RWPE1 (cell line): Measurements from ENCODE around the gene ABL1.

Experiments
- CTCF ChIA-PET: fragments of 350-600 bp; sonication (Branson Sonifier 250); formaldehyde crosslinking; extraction: SDS; loops from one replicate; lab custom pipeline; 2021; lab: Yijun Ruan, JAX
- POLR2A ChIA-PET: fragments of 400-600 bp; formaldehyde crosslinking; extraction: SDS; loops from one replicate; lab custom pipeline; 2020; ENCODE audit warnings: antibody characterized with exemption; ENCODE audit not compliant: low non-redundant PET; lab: Yijun Ruan, JAX
- DNase-seq: peaks from one replicate; pipeline ENCODE4 v3.0.0; 2012; ENCODE audit warnings: low spot score
- H3K27ac ChIP-seq: fragments of 450-650 bp; 2 replicates; pipeline ENCODE4 v1.5.1; 2017
- TF ChIP-seq, protein P1 (sequence below): fragments of 450-650 bp; conservative IDR thresholded peaks from 2 replicates; pipeline ENCODE4 v1.5.1; 2017; ENCODE audit warnings: low read depth, mild to moderate bottlenecking

Gene ABL1

DNA sequence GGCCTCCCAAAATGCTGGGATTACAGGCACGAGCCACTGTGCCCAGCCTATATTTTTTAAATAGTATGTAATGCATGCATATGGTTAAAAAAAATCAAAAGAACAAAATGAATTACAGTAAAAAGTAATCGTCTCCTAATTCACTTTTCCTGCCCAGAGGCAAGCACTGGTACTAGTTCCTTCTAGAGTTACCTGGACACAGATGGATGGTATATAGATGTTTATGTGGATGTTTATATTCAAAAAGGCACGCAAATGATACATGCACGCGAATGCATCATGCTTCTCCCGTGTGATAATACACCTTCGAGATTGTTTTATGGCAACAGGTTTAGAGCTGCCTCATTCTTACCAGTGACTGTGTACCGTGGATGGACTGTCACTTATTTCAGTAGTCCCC, 21.4 kb downstream of the ABL1 start:
- CTCF ChIA-PET: interaction anchor here (0.6 to 1.2 kb wide), 2 partner anchors 155 to 689 kb away, joined by 4 to 5 read pairs; no protein-coding TSS in a partner anchor
- TF ChIP-seq, protein P1, sequence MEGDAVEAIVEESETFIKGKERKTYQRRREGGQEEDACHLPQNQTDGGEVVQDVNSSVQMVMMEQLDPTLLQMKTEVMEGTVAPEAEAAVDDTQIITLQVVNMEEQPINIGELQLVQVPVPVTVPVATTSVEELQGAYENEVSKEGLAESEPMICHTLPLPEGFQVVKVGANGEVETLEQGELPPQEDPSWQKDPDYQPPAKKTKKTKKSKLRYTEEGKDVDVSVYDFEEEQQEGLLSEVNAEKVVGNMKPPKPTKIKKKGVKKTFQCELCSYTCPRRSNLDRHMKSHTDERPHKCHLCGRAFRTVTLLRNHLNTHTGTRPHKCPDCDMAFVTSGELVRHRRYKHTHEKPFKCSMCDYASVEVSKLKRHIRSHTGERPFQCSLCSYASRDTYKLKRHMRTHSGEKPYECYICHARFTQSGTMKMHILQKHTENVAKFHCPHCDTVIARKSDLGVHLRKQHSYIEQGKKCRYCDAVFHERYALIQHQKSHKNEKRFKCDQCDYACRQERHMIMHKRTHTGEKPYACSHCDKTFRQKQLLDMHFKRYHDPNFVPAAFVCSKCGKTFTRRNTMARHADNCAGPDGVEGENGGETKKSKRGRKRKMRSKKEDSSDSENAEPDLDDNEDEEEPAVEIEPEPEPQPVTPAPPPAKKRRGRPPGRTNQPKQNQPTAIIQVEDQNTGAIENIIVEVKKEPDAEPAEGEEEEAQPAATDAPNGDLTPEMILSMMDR: no peak
- no peak for DNase-seq
- POLR2A ChIA-PET: no interaction called here
- peak overlapping the region; percentile 19; the same call in 1 of the 2 replicates for H3K27ac ChIP-seq

DNA sequence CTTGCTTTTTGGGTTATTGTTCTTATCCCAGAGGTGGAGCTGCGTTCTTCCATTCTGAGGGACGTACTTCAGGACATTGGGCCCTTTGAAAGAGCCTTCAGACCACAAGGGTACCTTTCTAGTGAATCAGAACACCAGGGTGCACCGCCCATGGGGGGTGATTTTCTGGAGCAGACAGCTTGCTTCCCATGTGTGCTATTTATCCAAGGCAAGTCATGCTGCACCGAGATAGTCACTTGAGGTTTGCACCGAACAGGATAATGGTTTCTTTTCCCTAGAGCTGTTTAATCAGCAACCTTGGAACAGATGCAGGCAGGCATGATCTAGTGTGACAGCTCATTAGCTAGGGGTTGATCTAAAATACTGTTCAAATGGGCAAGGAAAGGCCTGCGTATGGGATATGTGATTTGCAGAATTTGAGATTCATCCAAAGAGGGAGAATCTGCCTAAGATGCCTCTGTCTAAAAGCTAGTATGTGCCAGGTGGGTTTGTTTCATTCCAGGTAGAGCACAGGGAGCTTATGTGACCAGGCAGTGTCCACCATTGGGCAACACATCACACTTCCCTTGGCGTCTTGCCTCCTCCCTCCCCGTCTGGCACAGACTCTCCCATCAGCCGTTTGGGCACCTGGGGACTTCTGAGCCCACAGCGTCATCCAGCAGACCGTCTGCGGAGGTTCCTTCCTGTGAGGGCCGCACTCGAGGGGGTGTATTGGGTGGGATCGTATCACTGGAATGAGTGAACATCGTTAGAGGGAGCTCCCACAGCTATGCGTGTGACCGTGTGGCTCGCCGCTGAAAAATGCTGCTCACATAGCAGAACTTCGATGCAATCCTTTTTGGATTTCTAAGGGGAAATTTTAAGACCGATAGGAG, 23.0 kb downstream of the ABL1 start:
- no peak for DNase-seq
- CTCF ChIA-PET: interaction anchor here (0.6 to 1.6 kb wide), 5 partner anchors 8 to 897 kb away, joined by 3 to 8 read pairs (median 5); no protein-coding TSS in a partner anchor
- peak overlapping the region; percentile 74 for H3K27ac ChIP-seq
- TF ChIP-seq, protein P1: no peak
- POLR2A ChIA-PET: no interaction called here

DNA sequence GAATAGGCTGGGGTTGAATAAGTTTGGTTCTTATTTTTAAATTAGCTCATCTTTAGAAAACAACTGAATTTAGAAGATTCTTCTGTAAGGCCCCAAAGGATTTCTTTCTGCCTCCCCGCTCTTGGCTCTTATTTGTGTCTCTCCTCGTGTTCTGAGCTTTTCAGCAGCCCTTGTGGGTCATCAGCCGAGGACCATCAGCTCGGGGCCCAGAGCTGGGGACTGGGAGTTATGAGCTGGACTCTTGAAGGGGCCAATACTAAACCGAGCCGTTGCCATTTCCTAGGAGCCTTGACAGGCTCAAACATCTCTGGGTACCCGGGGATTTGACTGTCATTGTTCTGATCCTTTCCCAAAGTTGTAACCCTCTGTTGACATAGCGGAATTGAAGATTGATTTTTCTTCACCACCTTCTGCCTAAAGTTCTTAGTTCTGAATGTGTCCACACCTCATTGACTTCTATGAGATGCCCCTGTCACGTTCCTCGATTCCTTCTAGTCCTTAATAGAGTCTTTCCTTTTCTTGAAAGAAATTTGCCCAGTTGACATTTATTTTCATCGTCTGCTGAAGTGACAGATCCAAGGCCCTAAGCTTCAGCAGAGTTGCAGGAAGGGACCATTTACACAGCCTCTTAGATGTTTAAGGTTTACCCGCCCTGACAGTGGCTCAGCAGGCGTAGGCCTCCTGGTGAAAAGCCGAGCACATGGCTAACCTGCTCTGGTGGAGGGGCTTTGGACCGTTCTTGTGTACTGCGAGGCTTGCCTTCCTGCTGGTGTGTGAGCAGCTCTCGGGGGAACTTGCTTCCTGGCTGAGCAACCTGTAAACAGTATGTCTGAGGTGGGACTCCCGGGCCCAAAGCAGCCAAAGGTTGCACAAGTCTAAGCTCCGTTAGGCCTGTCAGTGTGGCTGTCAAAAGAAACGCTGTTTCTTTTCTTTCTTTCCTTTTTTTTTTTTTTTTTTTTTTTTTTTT, 24.0 kb downstream of the ABL1 start:
- DNase-seq: no peak
- POLR2A ChIA-PET: no interaction called here
- H3K27ac ChIP-seq: peak overlapping the region; percentile 74
- CTCF ChIA-PET: interaction anchor here (0.5 to 1.6 kb wide), 7 partner anchors 11 to 187 kb away, joined by 3 to 5 read pairs (median 4); no protein-coding TSS in a partner anchor
- TF ChIP-seq, protein P1: no peak

DNA sequence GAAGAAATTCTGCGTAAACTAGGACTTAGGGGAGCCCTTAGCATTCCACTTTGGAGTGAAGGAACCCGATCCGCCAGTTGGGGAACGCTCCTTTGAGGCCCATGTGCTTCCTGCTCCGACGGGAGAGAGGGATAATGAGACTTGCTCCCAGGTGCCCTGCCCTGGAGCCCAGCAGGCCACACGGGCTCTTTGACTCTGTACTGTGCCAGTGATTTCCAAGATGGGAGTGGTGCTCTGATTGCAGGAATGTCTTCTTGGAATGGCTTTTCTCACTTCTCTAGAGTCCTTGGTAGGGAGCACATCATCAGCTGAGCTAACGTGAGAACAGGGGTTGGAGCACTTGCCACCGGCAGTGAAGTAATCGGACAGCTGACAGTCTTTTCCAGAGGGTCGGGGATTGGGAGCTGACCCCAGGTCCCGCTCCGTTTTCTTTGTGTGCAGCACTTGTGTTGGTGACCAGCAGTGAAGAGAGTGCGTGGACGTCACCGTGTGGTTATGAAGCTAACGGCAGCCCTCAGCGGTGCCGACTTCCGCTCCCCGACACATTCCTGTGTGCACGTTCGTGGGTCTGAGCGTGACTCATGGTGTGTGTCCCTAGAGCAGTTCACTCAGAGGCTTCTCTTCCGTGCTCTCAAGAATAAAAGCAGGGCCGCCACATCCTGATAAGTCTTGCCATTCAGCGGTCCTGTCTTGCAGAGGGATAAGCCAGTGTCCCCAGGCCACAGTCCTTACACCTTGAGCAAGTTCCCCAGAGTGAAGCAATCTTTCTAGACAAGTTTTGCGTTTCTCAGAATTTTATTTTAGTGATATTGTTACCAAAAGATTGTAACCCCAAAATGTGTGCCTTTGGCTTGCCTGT, 25.6 kb downstream of the ABL1 start:
- ChIA-PET POLR2A (no interaction called here), CTCF (interaction anchor here (0.5 to 1.5 kb wide), 6 partner anchors 9 to 333 kb away, joined by 3 to 6 read pairs (median 4); no protein-coding TSS in a partner anchor)
- peak overlapping the region; percentile 74 for H3K27ac ChIP-seq
- TF ChIP-seq, protein P1: peak; percentile 72
- peak; percentile 84 for DNase-seq

- POLR2A ChIA-PET: no interaction called here
- no peak for DNase-seq
- no peak overlapping the region for H3K27ac ChIP-seq
- TF ChIP-seq, protein P1: no peak
- CTCF ChIA-PET: interaction anchor here (0.5 to 6.6 kb wide), 9 partner anchors 8 to 334 kb away, joined by 3 to 46 read pairs (median 3); no protein-coding TSS in a partner anchor
These were observed 26.5 kb downstream of the ABL1 start for GRCh38 chr9:130861372-130862180.
